DOHH2 (cell line): ENCODE data around the gene RAD9A.
A peak's percentile ranks its signal among the peaks of the same experiment; 100 is the strongest.

Experiments used
- H3F3A ChIP-seq: fragments of 200-600 bp; sonication (generic), shearing (Covaris generic); 2 replicates; pipeline ENCODE4 v1.6.0; 2016; ENCODE audit warnings: antibody characterized with exemption, mild to moderate bottlenecking; ENCODE audit not compliant: control insufficient read depth, insufficient read depth
- H3K27ac ChIP-seq: fragments of 200-600 bp; sonication (generic); 2 replicates; pipeline ENCODE4 v1.5.1; 2014; ENCODE audit warnings: low read depth, mild to moderate bottlenecking, low read length, moderate library complexity
- H3K27me3 ChIP-seq: fragments of 200-600 bp; sonication (generic); 2 replicates; pipeline ENCODE4 v1.6.1; 2014; ENCODE audit warnings: mild to moderate bottlenecking, low read length, mixed read lengths; ENCODE audit not compliant: control insufficient read depth
- H3K36me3 ChIP-seq: fragments of 200-600 bp; sonication (generic); 2 replicates; pipeline ENCODE4 v1.6.1; 2014; ENCODE audit warnings: mild to moderate bottlenecking, low read length, moderate library complexity, mixed read lengths; ENCODE audit not compliant: control insufficient read depth
- H3K4me1 ChIP-seq: fragments of 200-600 bp; sonication (generic); 2 replicates; pipeline ENCODE4 v1.6.1; 2014; ENCODE audit warnings: mild to moderate bottlenecking, low read length, mixed read lengths; ENCODE audit not compliant: control insufficient read depth
- H3K4me2 ChIP-seq: fragments of 200-600 bp; sonication (generic); 2 replicates; pipeline ENCODE4 v1.6.0; 2014; ENCODE audit warnings: mild to moderate bottlenecking, low read length, moderate library complexity
- H3K4me3 ChIP-seq: fragments of 200-600 bp; sonication (generic); 2 replicates; pipeline ENCODE4 v1.5.1; 2014; ENCODE audit warnings: mild to moderate bottlenecking, low read length, mixed read lengths
- H3K79me2 ChIP-seq: fragments of 200-600 bp; sonication (generic); 2 replicates; pipeline ENCODE4 v1.6.1; 2014; ENCODE audit warnings: mild to moderate bottlenecking, low read length, mixed read lengths; ENCODE audit not compliant: control insufficient read depth
- H3K9me2 ChIP-seq: fragments of 200-600 bp; sonication (generic); replicated peaks from 2 replicates; pipeline ENCODE4 v1.6.1; 2014; ENCODE audit warnings: mild to moderate bottlenecking, low read length, mixed read lengths; ENCODE audit not compliant: control insufficient read depth
- H3K9me3 ChIP-seq: fragments of 200-600 bp; sonication (generic); 2 replicates; pipeline ENCODE4 v1.6.1; 2014; ENCODE audit warnings: antibody characterized with exemption, low read length, mixed read lengths; ENCODE audit not compliant: control insufficient read depth, insufficient read depth
- H4K20me1 ChIP-seq: fragments of 200-600 bp; sonication (generic); 2 replicates; pipeline ENCODE4 v1.6.0; 2014; ENCODE audit warnings: low read depth, mild to moderate bottlenecking, antibody characterized with exemption, low read length, moderate library complexity; ENCODE audit not compliant: control insufficient read depth, insufficient read depth
- EZH2phosphoT487 ChIP-seq: fragments of 200-600 bp; sonication (generic); IDR thresholded peaks from 2 replicates; pipeline ENCODE4 v1.6.1; 2017; ENCODE audit warnings: borderline replicate concordance, mild to moderate bottlenecking, antibody characterized with exemption, low read length, moderate library complexity, mixed read lengths
- TF ChIP-seq, protein P1 (sequence below): fragments of 200-600 bp; sonication (generic); IDR thresholded peaks from one replicate; pipeline ENCODE4 v1.5.1; 2014; ENCODE audit warnings: antibody characterized with exemption, mild to moderate bottlenecking, low read depth, low read length; ENCODE audit not compliant: poor library complexity, severe bottlenecking

RAD9A gene

DNA sequence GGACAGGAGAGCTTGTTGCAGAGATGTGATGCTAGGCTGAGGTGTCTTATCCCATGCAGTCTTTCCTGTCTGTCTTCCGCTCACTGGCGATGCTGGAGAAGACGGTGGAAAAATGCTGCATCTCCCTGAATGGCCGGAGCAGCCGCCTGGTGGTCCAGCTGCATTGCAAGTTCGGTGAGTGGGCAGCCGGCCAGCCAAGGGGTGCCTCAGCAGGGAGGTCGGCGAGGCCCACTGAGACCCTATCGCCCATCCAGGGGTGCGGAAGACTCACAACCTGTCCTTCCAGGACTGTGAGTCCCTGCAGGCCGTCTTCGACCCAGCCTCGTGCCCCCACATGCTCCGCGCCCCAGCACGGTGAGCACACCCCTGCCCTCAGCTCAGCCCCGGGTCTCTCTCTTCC lies 1.7 kb downstream of the RAD9A start:
- H3K79me2 ChIP-seq = peaks cover 66% of the 10 kb centered on the region
- H3K27me3 ChIP-seq = no peaks in the 10 kb centered on the region
- no peak overlapping the region for H3K27ac ChIP-seq
- H3K9me2 ChIP-seq = no peaks in the 10 kb centered on the region
- no peaks in the 10 kb centered on the region; the same call in 1 of the 2 replicates for H4K20me1 ChIP-seq
- H3F3A ChIP-seq = peaks cover 8% of the 10 kb centered on the region; the same call in 1 of the 2 replicates
- peak overlapping the region; percentile 31; the same call in 1 of the 2 replicates for H3K4me2 ChIP-seq
- H3K9me3 ChIP-seq = no peaks in the 10 kb centered on the region
- TF ChIP-seq, protein P1, sequence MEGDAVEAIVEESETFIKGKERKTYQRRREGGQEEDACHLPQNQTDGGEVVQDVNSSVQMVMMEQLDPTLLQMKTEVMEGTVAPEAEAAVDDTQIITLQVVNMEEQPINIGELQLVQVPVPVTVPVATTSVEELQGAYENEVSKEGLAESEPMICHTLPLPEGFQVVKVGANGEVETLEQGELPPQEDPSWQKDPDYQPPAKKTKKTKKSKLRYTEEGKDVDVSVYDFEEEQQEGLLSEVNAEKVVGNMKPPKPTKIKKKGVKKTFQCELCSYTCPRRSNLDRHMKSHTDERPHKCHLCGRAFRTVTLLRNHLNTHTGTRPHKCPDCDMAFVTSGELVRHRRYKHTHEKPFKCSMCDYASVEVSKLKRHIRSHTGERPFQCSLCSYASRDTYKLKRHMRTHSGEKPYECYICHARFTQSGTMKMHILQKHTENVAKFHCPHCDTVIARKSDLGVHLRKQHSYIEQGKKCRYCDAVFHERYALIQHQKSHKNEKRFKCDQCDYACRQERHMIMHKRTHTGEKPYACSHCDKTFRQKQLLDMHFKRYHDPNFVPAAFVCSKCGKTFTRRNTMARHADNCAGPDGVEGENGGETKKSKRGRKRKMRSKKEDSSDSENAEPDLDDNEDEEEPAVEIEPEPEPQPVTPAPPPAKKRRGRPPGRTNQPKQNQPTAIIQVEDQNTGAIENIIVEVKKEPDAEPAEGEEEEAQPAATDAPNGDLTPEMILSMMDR = no peak
- TF ChIP-seq EZH2phosphoT487 = no peak
- peaks cover 47% of the 10 kb centered on the region for H3K4me1 ChIP-seq
- H3K36me3 ChIP-seq = peaks cover 56% of the 10 kb centered on the region
- no peak overlapping the region for H3K4me3 ChIP-seq

GRCh38 chr11:67393990-67394389 lies 2.2 kb downstream of the RAD9A start:
- no peak overlapping the region for H3K4me3 ChIP-seq
- H3K27ac ChIP-seq = no peak overlapping the region
- no peaks in the 10 kb centered on the region for H3K9me3 ChIP-seq
- H4K20me1 ChIP-seq = no peaks in the 10 kb centered on the region; the same call in 1 of the 2 replicates
- H3K79me2 ChIP-seq = peaks cover 72% of the 10 kb centered on the region
- TF ChIP-seq, protein P1 = no peak
- no peak for TF ChIP-seq EZH2phosphoT487
- no peaks in the 10 kb centered on the region for H3K9me2 ChIP-seq
- peaks cover 62% of the 10 kb centered on the region for H3K36me3 ChIP-seq
- peaks cover 8% of the 10 kb centered on the region; the same call in 1 of the 2 replicates for H3F3A ChIP-seq
- no peaks in the 10 kb centered on the region for H3K27me3 ChIP-seq
- peaks cover 47% of the 10 kb centered on the region for H3K4me1 ChIP-seq
- no peak overlapping the region; the same call in 1 of the 2 replicates for H3K4me2 ChIP-seq

- Histone ChIP-seq H3K9me3 (no peaks in the 10 kb centered on the region), H4K20me1 (peaks cover 5% of the 10 kb centered on the region; the same call in 1 of the 2 replicates), H3K27ac (no peak overlapping the region), H3F3A (peaks cover 8% of the 10 kb centered on the region; the same call in 1 of the 2 replicates), H3K79me2 (peaks cover 83% of the 10 kb centered on the region), H3K4me2 (no peak overlapping the region), H3K9me2 (no peaks in the 10 kb centered on the region), H3K4me1 (peaks cover 49% of the 10 kb centered on the region), H3K27me3 (no peaks in the 10 kb centered on the region), H3K36me3 (peaks cover 79% of the 10 kb centered on the region), H3K4me3 (no peak overlapping the region)
- TF ChIP-seq EZH2phosphoT487 = no peak
- TF ChIP-seq, protein P1 = no peak
These were observed 3.9 kb downstream of the RAD9A start for GRCh38 chr11:67395555-67396258.
